IMR-90 (cell line): Measurements from ENCODE around the gene NDRG2. TPM values are rescaled to one million over a fixed set of nuclear protein-coding genes. Genes with fewer than 3 reads are reported as not detected.

Experiments
- ATAC-seq: fragments of 200-7000 bp; cut with Tn5 transposase; 2 replicates; pipeline ENCODE4 v1.9.1; 2020; ENCODE audit warnings: low read depth, mild to moderate bottlenecking, moderate library complexity
- BruUV-seq: library from RNA; stranded (reverse); fragments of 400-500 nt; replicated peaks from 2 replicates; lab custom pipeline; 2021; lab: Mats Ljungman, UMichigan
- CTCF ChIA-PET: fragments of 300-600 bp; formaldehyde crosslinking; extraction: SDS; loops from one replicate; lab custom pipeline; 2021; ENCODE audit warnings: antibody characterized with exemption; lab: Yijun Ruan, JAX
- POLR2A ChIA-PET: fragments of 300-600 bp; sonication (Branson Sonifier 250); formaldehyde crosslinking; loops from one replicate; lab custom pipeline; 2022; ENCODE audit warnings: antibody characterized with exemption; ENCODE audit not compliant: unreplicated experiment; lab: Charles Lee
- DNase-seq: peaks from one replicate; pipeline ENCODE4 v3.0.0; 2013
- H2AFZ ChIP-seq: replicated peaks from 2 replicates; pipeline ENCODE3; 2013; ENCODE audit warnings: low read length, mild to moderate bottlenecking; ENCODE audit not compliant: poor library complexity
- H2AK5ac ChIP-seq: 2 replicates; pipeline ENCODE4 v1.6.1; 2013; ENCODE audit warnings: low read depth, low read length, inconsistent platforms
- H2AK9ac ChIP-seq: replicated peaks from 2 replicates; pipeline ENCODE3; 2013; ENCODE audit warnings: mild to moderate bottlenecking, low read depth, low read length, moderate library complexity; ENCODE audit not compliant: poor library complexity
- H2BK120ac ChIP-seq: 2 replicates; pipeline ENCODE4 v1.6.1; 2013; ENCODE audit warnings: low read depth, low read length, inconsistent platforms
- H2BK15ac ChIP-seq: 3 replicates; pipeline ENCODE4 v1.6.1; 2013; ENCODE audit warnings: low read depth, low read length, inconsistent platforms
- H2BK20ac ChIP-seq: 2 replicates; pipeline ENCODE4 v1.6.1; 2013; ENCODE audit warnings: low read depth, mild to moderate bottlenecking, inconsistent platforms, low read length, moderate library complexity
- H2BK5ac ChIP-seq: 2 replicates; pipeline ENCODE4 v1.6.1; 2013; ENCODE audit warnings: mild to moderate bottlenecking, low read depth, low read length, inconsistent platforms; ENCODE audit not compliant: poor library complexity, severe bottlenecking
- H3K14ac ChIP-seq: replicated peaks from 2 replicates; pipeline ENCODE4 v1.6.1; 2013; ENCODE audit warnings: low read depth, low read length, inconsistent platforms
- H3K18ac ChIP-seq: 2 replicates; pipeline ENCODE4 v1.6.1; 2013; ENCODE audit warnings: low read depth, low read length, control low read depth
- H3K23ac ChIP-seq: 2 replicates; pipeline ENCODE4 v1.6.1; 2013; ENCODE audit warnings: low read depth, low read length, inconsistent platforms
- H3K27ac ChIP-seq: 2 replicates; pipeline ENCODE4 v1.5.1; 2013; ENCODE audit warnings: mild to moderate bottlenecking, control low read depth, low read length; ENCODE audit not compliant: insufficient read depth
- H3K27me3 ChIP-seq: 2 replicates; pipeline ENCODE4 v1.6.1; 2013; ENCODE audit warnings: low read length; ENCODE audit not compliant: control insufficient read depth, insufficient read depth
- H3K36me3 ChIP-seq: 2 replicates; pipeline ENCODE4 v1.6.1; 2013; ENCODE audit warnings: low read length, mixed read lengths; ENCODE audit not compliant: control insufficient read depth, insufficient read depth
- H3K4ac ChIP-seq: 2 replicates; pipeline ENCODE4 v1.6.1; 2013; ENCODE audit warnings: low read depth, low read length, inconsistent platforms
- H3K4me1 ChIP-seq: 2 replicates; pipeline ENCODE4 v1.6.1; 2013; ENCODE audit warnings: low read length, mixed read lengths; ENCODE audit not compliant: control insufficient read depth, insufficient read depth
- H3K4me2 ChIP-seq: 2 replicates; pipeline ENCODE4 v1.6.1; 2013; ENCODE audit warnings: low read depth, mild to moderate bottlenecking, control low read depth, low read length, moderate library complexity
- H3K4me3 ChIP-seq: 2 replicates; pipeline ENCODE4 v1.5.1; 2013; ENCODE audit warnings: low read depth, mild to moderate bottlenecking, control low read depth, low read length, moderate library complexity; ENCODE audit not compliant: insufficient read depth
- H3K56ac ChIP-seq: 2 replicates; pipeline ENCODE4 v1.6.1; 2013; ENCODE audit warnings: low read length, inconsistent platforms; ENCODE audit not compliant: insufficient read depth; ENCODE audit errors: extremely low read depth
- H3K79me1 ChIP-seq, 2 experiments: 2 replicates each; pipeline ENCODE4 v1.6.1; 2013; ENCODE audit warnings: low read length in 2 of 2, inconsistent platforms in 1 of 2, low read depth in 1 of 2
- H3K9ac ChIP-seq: 2 replicates; pipeline ENCODE4 v1.6.1; 2013; ENCODE audit warnings: low read depth, low read length, control low read depth
- H3K9me1 ChIP-seq: 2 replicates; pipeline ENCODE4 v1.6.1; 2013; ENCODE audit warnings: low read length, inconsistent platforms; ENCODE audit not compliant: insufficient read depth
- H3K9me3 ChIP-seq: 2 replicates; pipeline ENCODE4 v1.6.1; 2013; ENCODE audit warnings: low read length; ENCODE audit not compliant: control insufficient read depth, insufficient read depth
- H4K20me1 ChIP-seq: 2 replicates; pipeline ENCODE4 v1.6.1; 2013; ENCODE audit warnings: low read length, inconsistent platforms; ENCODE audit not compliant: insufficient read depth
- H4K5ac ChIP-seq: 2 replicates; pipeline ENCODE4 v1.6.1; 2013; ENCODE audit warnings: mild to moderate bottlenecking, low read depth, low read length, control low read depth
- H4K8ac ChIP-seq, 2 experiments: 2 replicates each; pipeline ENCODE4 v1.6.1; 2013; ENCODE audit warnings: low read depth in 2 of 2, low read length in 2 of 2, control low read depth in 1 of 2, inconsistent platforms in 1 of 2
- H4K91ac ChIP-seq: 2 replicates; pipeline ENCODE4 v1.6.1; 2013; ENCODE audit warnings: low read depth, low read length, inconsistent platforms; ENCODE audit not compliant: insufficient read depth
- FOS ChIP-seq: fragments of 150-350 bp; IDR thresholded peaks from 2 replicates; pipeline ENCODE4 v1.6.1; 2016; ENCODE audit warnings: low read depth, low read length
- MAZ ChIP-seq: IDR thresholded peaks from 2 replicates; pipeline ENCODE4 v1.6.1; 2012; ENCODE audit warnings: low read depth, mild to moderate bottlenecking, low read length, improper control_type of control experiment, moderate library complexity, borderline replicate concordance
- MXI1 ChIP-seq: IDR thresholded peaks from 2 replicates; pipeline ENCODE4 v1.6.1; 2012; ENCODE audit warnings: low read depth, mild to moderate bottlenecking, low read length, moderate library complexity, borderline replicate concordance
- NFE2L2 ChIP-seq: fragments of 150-350 bp; IDR thresholded peaks from 2 replicates; pipeline ENCODE4 v1.6.1; 2016; ENCODE audit warnings: low read depth, mild to moderate bottlenecking, low read length
- RCOR1 ChIP-seq: IDR thresholded peaks from 2 replicates; pipeline ENCODE4 v1.6.1; 2012; ENCODE audit warnings: mild to moderate bottlenecking, low read length, improper control_type of control experiment; ENCODE audit not compliant: insufficient replicate concordance
- WGBS, 2 experiments: methylation state at CpG; one replicate each; pipeline versions ENCODE4 v1.1.5 to v1.1.7; 2013; ENCODE audit warnings: missing lambda C conversion rate in 2 of 2; ENCODE audit not compliant: insufficient read length in 1 of 2; ENCODE audit errors: extremely low coverage in 2 of 2; 5-methylcytosine and 5-hydroxymethylcytosine counted together
- dilution Hi-C: fragments of 300-500 bp; cut with HindIII; formaldehyde crosslinking; loops from one replicate; pipeline ENCODE4 v1.14.3; 2018; ENCODE audit warnings: low sequenced_read_pairs; ENCODE audit not compliant: unreplicated experiment
- in situ Hi-C: fragments of 300-500 bp; cut with MboI; formaldehyde crosslinking; loops from 3 replicates; pipeline ENCODE4 v1.14.3; 2019; ENCODE audit warnings: low sequenced_read_pairs, inconsistent platforms, mixed read lengths
- intact Hi-C: fragments of 100-400 bp; cut with micrococcal nuclease; formaldehyde crosslinking; loops from 2 replicates; pipeline ENCODE4 v1.10.0; 2022
- polyA plus RNA-seq, 3 experiments: library from polyadenylated mRNA; depleted of rRNA; stranded (reverse); fragments of >200 nt; gene quantifications; 2 replicates each; pipeline ENCODE4 v1.2.3, GENCODE V29; 2012; ENCODE audit warnings: low replicate concordance in 1 of 3
- total RNA-seq: library from RNA; depleted of rRNA; stranded (reverse); fragments of >200 nt; gene quantifications from 2 replicates; pipeline ENCODE4 v1.2.3, GENCODE V29; 2012
- TF ChIP-seq, protein P1 (sequence below): conservative IDR thresholded peaks from 2 replicates; pipeline ENCODE4 v1.5.1; 2012; ENCODE audit warnings: mild to moderate bottlenecking, low read depth, low read length, improper control_type of control experiment
- TF ChIP-seq, protein P2 (sequence below): fragments of 150-350 bp; IDR thresholded peaks from 2 replicates; pipeline ENCODE4 v1.6.1; 2017; ENCODE audit warnings: mild to moderate bottlenecking, antibody characterized with exemption, low read length, low read depth

Gene NDRG2
- total and polyA plus RNA-seq, 2 of the 4 experiments (the other 2 are of a cell fraction): 0.36 to 1.5 TPM

DNA sequence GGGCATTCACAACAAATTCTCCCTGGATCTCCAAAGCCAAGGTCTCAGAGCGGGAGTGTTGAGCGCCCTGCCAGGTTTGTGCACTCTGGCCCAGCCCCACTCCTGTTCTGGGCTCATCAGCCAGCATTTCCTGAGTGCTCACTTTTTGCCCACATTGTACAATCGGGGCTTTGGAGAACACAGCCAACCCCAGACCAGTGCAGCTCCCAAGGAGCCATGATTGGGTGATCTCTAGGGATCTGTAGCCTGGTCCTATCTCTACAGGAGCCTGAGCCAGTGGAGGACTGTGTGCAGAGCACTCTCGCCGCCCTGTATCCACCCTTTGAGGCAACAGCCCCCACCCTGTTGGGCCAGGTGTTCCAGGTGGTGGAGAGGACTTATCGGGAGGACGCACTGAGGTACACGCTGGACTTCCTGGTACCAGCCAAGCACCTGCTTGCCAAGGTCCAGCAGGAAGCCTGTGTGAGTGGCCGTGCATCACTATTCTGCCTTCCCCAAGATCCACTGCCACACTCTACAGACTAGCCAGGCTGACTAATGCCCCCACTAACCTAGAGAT is 48.0 kb upstream of the NDRG2 start:
- H4K20me1 ChIP-seq: peaks cover 10% of the 10 kb centered on the region
- no peak overlapping the region for H3K4me2 ChIP-seq
- no peak overlapping the region for H2BK20ac ChIP-seq
- DNase-seq (no peak), ATAC-seq (no peak)
- H3K23ac ChIP-seq: peak overlapping the region; percentile 82; the same call in 1 of the 2 replicates
- peak overlapping the region; percentile 97 for H2BK5ac ChIP-seq
- H2AK5ac ChIP-seq: peak overlapping the region; percentile 63
- H3K4me3 ChIP-seq: no peak overlapping the region
- H4K91ac ChIP-seq: no peak overlapping the region
- H3K36me3 ChIP-seq: peaks cover 47% of the 10 kb centered on the region
- H3K4ac ChIP-seq: peak overlapping the region; percentile 81; the same call in 1 of the 2 replicates
- ChIA-PET POLR2A (interaction anchor here (0.5 kb wide), 1 partner anchor 16 kb away, joined by 3 read pairs; no protein-coding TSS in a partner anchor), CTCF (interaction anchor here (1.3 to 2.8 kb wide), 4 partner anchors 10 to 58 kb away, joined by 3 to 18 read pairs (median 6); no protein-coding TSS in a partner anchor)
- no peaks in the 10 kb centered on the region for H3K9me3 ChIP-seq
- H3K27me3 ChIP-seq: no peaks in the 10 kb centered on the region
- BruUV-seq: no TSS peak
- no peak overlapping the region for H2AFZ ChIP-seq
- H2BK15ac ChIP-seq: 0 out of 3 replicates have a peak overlapping the region, but pooled peaks have one; percentile 40
- no peak overlapping the region; the same call in 1 of the 2 replicates for H2BK120ac ChIP-seq
- in situ Hi-C loops (no loop called here), intact Hi-C loops (no loop called here), dilution Hi-C loops (no loop called here)
- H4K8ac ChIP-seq: no peak overlapping the region
- 83% methylated on average over 3 of the region's 9 CpGs; no CpG with 5 or more reads in 1 of the 2 experiments for WGBS, 2 experiments
- peak overlapping the region; percentile 73 for H2AK9ac ChIP-seq
- no peak overlapping the region for H4K5ac ChIP-seq
- H3K79me1 ChIP-seq: peaks cover 29 to 61% of the 10 kb centered on the region in 2 experiments
- TF ChIP-seq FOS (no peak), RCOR1 (no peak), NFE2L2 (no peak), MXI1 (no peak), MAZ (no peak)
- TF ChIP-seq, protein P1, sequence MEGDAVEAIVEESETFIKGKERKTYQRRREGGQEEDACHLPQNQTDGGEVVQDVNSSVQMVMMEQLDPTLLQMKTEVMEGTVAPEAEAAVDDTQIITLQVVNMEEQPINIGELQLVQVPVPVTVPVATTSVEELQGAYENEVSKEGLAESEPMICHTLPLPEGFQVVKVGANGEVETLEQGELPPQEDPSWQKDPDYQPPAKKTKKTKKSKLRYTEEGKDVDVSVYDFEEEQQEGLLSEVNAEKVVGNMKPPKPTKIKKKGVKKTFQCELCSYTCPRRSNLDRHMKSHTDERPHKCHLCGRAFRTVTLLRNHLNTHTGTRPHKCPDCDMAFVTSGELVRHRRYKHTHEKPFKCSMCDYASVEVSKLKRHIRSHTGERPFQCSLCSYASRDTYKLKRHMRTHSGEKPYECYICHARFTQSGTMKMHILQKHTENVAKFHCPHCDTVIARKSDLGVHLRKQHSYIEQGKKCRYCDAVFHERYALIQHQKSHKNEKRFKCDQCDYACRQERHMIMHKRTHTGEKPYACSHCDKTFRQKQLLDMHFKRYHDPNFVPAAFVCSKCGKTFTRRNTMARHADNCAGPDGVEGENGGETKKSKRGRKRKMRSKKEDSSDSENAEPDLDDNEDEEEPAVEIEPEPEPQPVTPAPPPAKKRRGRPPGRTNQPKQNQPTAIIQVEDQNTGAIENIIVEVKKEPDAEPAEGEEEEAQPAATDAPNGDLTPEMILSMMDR: no peak
- TF ChIP-seq, protein P2, sequence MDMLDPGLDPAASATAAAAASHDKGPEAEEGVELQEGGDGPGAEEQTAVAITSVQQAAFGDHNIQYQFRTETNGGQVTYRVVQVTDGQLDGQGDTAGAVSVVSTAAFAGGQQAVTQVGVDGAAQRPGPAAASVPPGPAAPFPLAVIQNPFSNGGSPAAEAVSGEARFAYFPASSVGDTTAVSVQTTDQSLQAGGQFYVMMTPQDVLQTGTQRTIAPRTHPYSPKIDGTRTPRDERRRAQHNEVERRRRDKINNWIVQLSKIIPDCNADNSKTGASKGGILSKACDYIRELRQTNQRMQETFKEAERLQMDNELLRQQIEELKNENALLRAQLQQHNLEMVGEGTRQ: no peak
- peaks cover 22% of the 10 kb centered on the region for H3K4me1 ChIP-seq
- no peak overlapping the region; the same call in 1 of the 2 replicates for H3K9ac ChIP-seq
- 0 out of 2 replicates have a peak overlapping the region, but pooled peaks have one; percentile 64 for H3K14ac ChIP-seq
- peak overlapping the region; percentile 96; the same call in 1 of the 2 replicates for H3K27ac ChIP-seq
- H3K56ac ChIP-seq: no peak overlapping the region
- H3K18ac ChIP-seq: no peak overlapping the region
- peaks cover 10% of the 10 kb centered on the region for H3K9me1 ChIP-seq
